Sigmoid colon (tissue), 7 donors: Measurements from ENCODE around the gene TSEN15. TPM values are rescaled to one million over a fixed set of nuclear protein-coding genes. Genes with fewer than 3 reads are reported as not detected.

Experiments used
- DNase-seq: peaks from one replicate; pipeline ENCODE4 v3.0.0-alpha.2; 2019
- H3K27ac ChIP-seq, 4 donors: fragments of 200-600 bp; sonication (generic); one replicate each; pipeline ENCODE4 v1.5.1; 2016 to 2019; ENCODE audit warnings: mild to moderate bottlenecking in 1 of 4
- H3K27me3 ChIP-seq, 3 donors: fragments of 200-600 bp; sonication (generic); one replicate each; pipeline ENCODE4 v1.5.1; 2019; ENCODE audit warnings: mild to moderate bottlenecking in 1 of 3
- H3K36me3 ChIP-seq, 4 donors: fragments of 200-600 bp; sonication (generic); one replicate each; pipeline ENCODE4 v1.5.1; 2016 to 2019
- H3K4me1 ChIP-seq, 4 donors: fragments of 200-600 bp; sonication (generic); one replicate each; pipeline ENCODE4 v1.5.1; 2017 to 2019
- H3K4me3 ChIP-seq, 4 donors: fragments of 200-600 bp; sonication (generic); one replicate each; pipeline ENCODE4 v1.5.1; 2017 to 2019; ENCODE audit warnings: mild to moderate bottlenecking in 2 of 4, moderate library complexity in 1 of 4
- H3K9me3 ChIP-seq, 4 donors: fragments of 200-600 bp in 3 of 4; sonication (generic) in 3 of 4; one replicate each; pipeline versions ENCODE4 v1.5.1 to v1.6.1; 2013 to 2019
- CTCF ChIP-seq, 4 experiments: fragments of 450-650 bp in 3 of 4; fragments of 200-600 bp in 1 of 4; IDR thresholded peaks; one replicate each; pipeline ENCODE4 v1.5.1; 2016 to 2019; ENCODE audit warnings: antibody characterized with exemption in 4 of 4, mild to moderate bottlenecking in 3 of 4, moderate library complexity in 2 of 4
- EP300 ChIP-seq, 4 donors: sonication (generic); formaldehyde crosslinking; IDR thresholded peaks; one replicate each; pipeline ENCODE4 v1.6.1; 2017; ENCODE audit warnings: antibody characterized with exemption in 4 of 4
- POLR2A ChIP-seq, 2 donors: fragments of 450-650 bp; IDR thresholded peaks; one replicate each; pipeline ENCODE4 v1.6.1; 2016; ENCODE audit warnings: antibody characterized with exemption in 2 of 2, mild to moderate bottlenecking in 2 of 2, moderate library complexity in 2 of 2
- POLR2AphosphoS5 ChIP-seq, 4 donors: sonication (generic); formaldehyde crosslinking; IDR thresholded peaks; one replicate each; pipeline ENCODE4 v1.6.1; 2017; ENCODE audit warnings: antibody characterized with exemption in 4 of 4
- WGBS, 2 donors: extraction: QIAGEN DNeasy Blood & Tissue Kit; methylation state at CpG; one replicate each; pipeline ENCODE4 v1.1.7; 2013; 5-methylcytosine and 5-hydroxymethylcytosine counted together
- intact Hi-C: fragments of 100-400 bp; cut with DNase I; formaldehyde crosslinking; loops from one replicate; pipeline ENCODE4 v1.15.1; 2023
- polyA plus RNA-seq, 3 donors: library from polyadenylated mRNA; stranded (reverse); fragments of 200-250 nt; gene quantifications; one replicate each; pipeline ENCODE4 v1.2.3, GENCODE V29; 2013
- total RNA-seq, 4 donors: library from RNA; depleted of rRNA; stranded (reverse); fragments of >200 nt; gene quantifications; one replicate each; pipeline ENCODE4 v1.1.0, GENCODE V29; 2016
- donor health status: healthy with polysubstance abuse.
- donor health status: Bipolar disorder and iron deficiency.
- donor health status: healthy.

Gene TSEN15
- total and polyA plus RNA-seq, 7 donors: 8.4 to 56.4 (median 29.4) TPM

- Histone ChIP-seq H3K27ac (peak overlapping the region in 3 of 4 donors; percentile 74 to 79 (median 74)), H3K27me3 (no peaks in the 10 kb centered on the region), H3K4me1 (peaks cover 0 to 76% (median 68%) of the 10 kb centered on the region in 4 donors), H3K4me3 (no peak overlapping the region), H3K9me3 (no peaks in the 10 kb centered on the region), H3K36me3 (no peaks in the 10 kb centered on the region)
- DNase-seq: no peak
- TF ChIP-seq POLR2A (IDR thresholded peaks at IDR 0.05) (no peak), EP300 (IDR thresholded peaks at IDR 0.05) (no peak), CTCF (IDR thresholded peaks at IDR 0.05) (no peak), POLR2AphosphoS5 (IDR thresholded peaks at IDR 0.05) (no peak)
- intact Hi-C loops: no loop called here
- WGBS, 2 donors: 60 to 78% methylated on average over 3 of the region's 3 CpGs
Observed at GRCh38 chr1:184020855-184021254, 30.7 kb upstream of the TSEN15 start.

- H3K27ac ChIP-seq: peak overlapping the region in 3 of 4 donors; percentile 74 to 79 (median 74)
- H3K27me3 ChIP-seq: no peaks in the 10 kb centered on the region
- no peaks in the 10 kb centered on the region for H3K9me3 ChIP-seq
- 81 to 90% methylated on average over 1 of the region's 1 CpG for WGBS, 2 donors
- peaks cover 0 to 81% (median 69%) of the 10 kb centered on the region in 4 donors for H3K4me1 ChIP-seq
- DNase-seq: no peak
- H3K36me3 ChIP-seq: no peaks in the 10 kb centered on the region
- intact Hi-C loops: no loop called here
- TF ChIP-seq EP300 (IDR thresholded peaks at IDR 0.05) (no peak), POLR2A (IDR thresholded peaks at IDR 0.05) (no peak), POLR2AphosphoS5 (IDR thresholded peaks at IDR 0.05) (peak in 2 of 4 donors; percentile 22 to 40), CTCF (IDR thresholded peaks at IDR 0.05) (no peak)
- H3K4me3 ChIP-seq: no peak overlapping the region
Observed at GRCh38 chr1:184021728-184022127, 29.8 kb upstream of the TSEN15 start.

GRCh38 chr1:184022668-184023067 lies 28.9 kb upstream of the TSEN15 start:
- Histone ChIP-seq H3K36me3 (no peaks in the 10 kb centered on the region), H3K4me3 (no peak overlapping the region), H3K4me1 (peaks cover 0 to 85% (median 69%) of the 10 kb centered on the region in 4 donors), H3K27me3 (no peaks in the 10 kb centered on the region), H3K27ac (peak overlapping the region in 3 of 4 donors; percentile 74 to 79 (median 74)), H3K9me3 (no peaks in the 10 kb centered on the region)
- 54 to 58% methylated on average over 2 of the region's 2 CpGs for WGBS, 2 donors
- no peak for DNase-seq
- TF ChIP-seq POLR2AphosphoS5 (IDR thresholded peaks at IDR 0.05) (peak; percentile 17 to 87 (median 72)), CTCF (IDR thresholded peaks at IDR 0.05) (no peak), EP300 (IDR thresholded peaks at IDR 0.05) (no peak)
- intact Hi-C loops: no loop called here

GRCh38 chr1:184023171-184023570 lies 28.4 kb upstream of the TSEN15 start:
- Histone ChIP-seq H3K4me3 (no peak overlapping the region), H3K9me3 (no peaks in the 10 kb centered on the region), H3K36me3 (no peaks in the 10 kb centered on the region), H3K27ac (peak overlapping the region in 3 of 4 donors; percentile 74 to 79 (median 74)), H3K4me1 (peaks cover 0 to 90% (median 74%) of the 10 kb centered on the region in 4 donors), H3K27me3 (no peaks in the 10 kb centered on the region)
- no peak for DNase-seq
- intact Hi-C loops: no loop called here
- TF ChIP-seq POLR2AphosphoS5 (IDR thresholded peaks at IDR 0.05) (no peak), EP300 (IDR thresholded peaks at IDR 0.05) (no peak), CTCF (IDR thresholded peaks at IDR 0.05) (no peak), POLR2A (IDR thresholded peaks at IDR 0.05) (no peak)

- no peaks in the 10 kb centered on the region for H3K27me3 ChIP-seq
Observed at GRCh38 chr1:184025242-184025675, 26.3 kb upstream of the TSEN15 start.

More at GRCh38 chr1:184025242-184025675, 26.3 kb upstream of the TSEN15 start:
- intact Hi-C loops: no loop called here
- Histone ChIP-seq H3K4me3 (no peak overlapping the region), H3K9me3 (no peaks in the 10 kb centered on the region), H3K36me3 (no peaks in the 10 kb centered on the region), H3K27ac (peak overlapping the region in 3 of 4 donors; percentile 74 to 79 (median 74)), H3K4me1 (peaks cover 0 to 85% (median 69%) of the 10 kb centered on the region in 4 donors)
- DNase-seq: peak; percentile 81
- WGBS, 2 donors: 71 to 85% methylated on average over 1 of the region's 1 CpG
- no peak for TF ChIP-seq CTCF (IDR thresholded peaks at IDR 0.05)
- TF ChIP-seq POLR2AphosphoS5 (IDR thresholded peaks at IDR 0.05): peak in 1 of 4 donors; percentile 23
- TF ChIP-seq POLR2A (IDR thresholded peaks at IDR 0.05): no peak
- no peak for TF ChIP-seq EP300 (IDR thresholded peaks at IDR 0.05)
